GM21529 (cell line): ENCODE results near the gene GPR158.

Experiments used
- ATAC-seq: cut with Tn5 transposase; IDR thresholded peaks from one replicate; pipeline ENCODE4 v1.9.1; 2021; ENCODE audit not compliant: unreplicated experiment

GPR158 gene

DNA sequence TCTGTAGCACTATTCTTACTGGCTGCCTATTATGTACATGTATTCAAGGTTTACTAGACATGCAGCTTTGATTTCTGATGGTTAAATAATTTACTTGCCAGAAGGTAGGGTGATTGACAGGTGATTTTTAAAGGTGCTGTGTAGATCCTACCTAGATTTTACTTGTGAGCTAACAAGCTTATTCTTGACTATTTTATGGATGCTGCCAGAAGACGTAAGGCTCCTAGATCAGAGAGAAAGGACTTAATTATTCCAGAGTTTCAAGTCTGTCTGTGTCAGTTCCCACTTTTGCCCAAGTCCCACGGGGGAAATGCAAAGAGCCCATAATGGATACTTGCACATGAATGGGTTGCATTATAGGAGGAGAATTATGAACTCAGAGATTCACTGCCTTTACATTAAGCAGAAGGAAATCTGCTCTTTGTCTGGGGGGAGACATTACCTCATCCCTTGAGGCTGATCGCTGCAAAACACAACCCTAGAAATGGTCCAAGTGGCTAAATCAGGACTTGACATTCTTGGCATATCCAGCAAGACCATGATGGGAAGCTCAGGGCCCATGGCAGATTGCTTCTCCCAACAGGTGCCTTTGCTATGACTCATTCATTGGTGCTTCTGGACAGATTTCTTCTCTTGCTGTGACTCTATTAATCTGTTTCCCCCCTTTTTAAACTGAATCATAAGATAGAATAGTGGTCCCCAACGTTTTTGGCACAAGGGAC, 32.1 kb downstream of the GPR158 start:
- ATAC-seq = no peak

DNA sequence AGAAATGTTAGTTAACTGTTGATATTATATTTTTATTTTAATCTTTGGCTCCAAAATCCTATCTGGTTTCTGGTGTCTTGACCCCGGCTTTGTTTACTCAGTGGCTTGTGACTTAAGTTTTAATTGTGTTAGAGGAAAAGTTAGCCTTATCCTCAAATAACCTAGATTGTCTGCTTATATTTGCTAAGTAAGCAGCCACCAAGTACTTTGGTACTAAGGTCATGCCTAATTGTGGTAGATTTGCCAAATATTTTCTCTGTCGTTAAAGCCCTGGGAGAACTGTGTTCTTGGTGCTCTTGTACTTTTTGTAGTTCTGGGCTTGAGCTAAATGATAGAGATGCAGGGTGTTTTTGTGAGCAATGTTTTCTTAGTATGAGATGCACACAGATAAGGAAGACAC, 34.8 kb downstream of the GPR158 start:
- no peak for ATAC-seq

DNA sequence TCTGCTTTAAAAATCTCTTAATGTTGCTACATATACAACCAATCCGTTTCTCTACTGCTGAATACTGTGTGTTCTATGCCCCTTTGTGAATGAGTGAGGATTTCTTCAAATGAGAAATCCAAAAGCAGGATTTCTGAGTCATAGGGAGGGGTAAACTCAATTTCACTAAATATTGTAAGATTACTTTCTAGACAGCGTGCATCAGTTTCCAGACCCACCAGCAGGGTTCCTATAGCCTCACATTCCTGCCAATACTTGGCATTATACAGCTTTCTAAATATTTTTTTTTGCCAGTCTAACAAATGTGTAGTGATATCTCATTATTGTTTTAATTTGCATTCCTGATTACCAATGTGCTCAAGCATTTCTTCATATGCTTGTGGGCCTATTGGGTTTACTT, 35.5 kb downstream of the GPR158 start:
- no peak for ATAC-seq

DNA sequence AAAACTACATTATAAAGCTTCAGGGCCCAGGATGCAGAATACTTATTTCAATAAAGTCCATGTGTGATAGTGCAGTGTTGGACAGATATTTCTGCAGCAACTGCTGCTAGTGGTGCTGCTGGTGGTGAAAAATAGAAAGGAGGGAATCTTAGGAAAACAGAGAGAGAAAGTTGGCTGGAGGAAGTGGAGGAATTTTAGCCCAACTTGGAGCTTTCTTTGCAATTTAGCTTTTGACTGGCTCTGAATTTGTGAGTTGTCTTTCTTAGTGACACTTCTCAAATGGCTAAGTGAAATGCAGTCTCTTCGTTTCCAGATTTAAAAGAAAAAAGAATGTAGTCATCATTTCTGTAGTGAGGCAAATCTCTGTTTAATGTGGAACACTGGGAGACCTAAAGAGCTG, 45.4 kb downstream of the GPR158 start:
- no peak for ATAC-seq

DNA sequence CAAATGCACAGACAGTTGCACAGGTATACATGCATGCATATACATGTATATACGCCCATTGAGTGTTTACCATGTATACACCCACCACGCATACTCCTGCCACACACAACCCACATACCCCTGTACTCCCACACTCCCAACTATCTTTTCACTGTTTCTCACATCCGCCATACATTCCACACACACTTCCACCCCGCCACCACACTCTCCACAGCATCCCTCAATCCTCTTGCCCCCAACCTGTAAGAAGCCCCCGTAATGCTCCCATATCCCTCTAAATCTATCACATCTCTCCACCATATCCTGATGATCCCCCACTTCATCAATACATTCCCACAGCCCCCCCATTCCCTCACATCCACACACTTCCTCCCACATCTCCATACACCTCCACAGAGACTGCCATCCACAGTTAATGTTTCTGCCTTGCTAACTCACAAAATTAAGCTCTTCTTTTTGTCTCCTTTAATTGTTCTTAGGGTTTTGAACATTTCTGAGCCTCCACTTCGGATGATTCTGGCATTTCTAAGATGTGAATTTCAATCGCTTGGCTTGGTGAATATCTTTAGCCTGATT, 47.4 kb downstream of the GPR158 start:
- no peak for ATAC-seq

DNA sequence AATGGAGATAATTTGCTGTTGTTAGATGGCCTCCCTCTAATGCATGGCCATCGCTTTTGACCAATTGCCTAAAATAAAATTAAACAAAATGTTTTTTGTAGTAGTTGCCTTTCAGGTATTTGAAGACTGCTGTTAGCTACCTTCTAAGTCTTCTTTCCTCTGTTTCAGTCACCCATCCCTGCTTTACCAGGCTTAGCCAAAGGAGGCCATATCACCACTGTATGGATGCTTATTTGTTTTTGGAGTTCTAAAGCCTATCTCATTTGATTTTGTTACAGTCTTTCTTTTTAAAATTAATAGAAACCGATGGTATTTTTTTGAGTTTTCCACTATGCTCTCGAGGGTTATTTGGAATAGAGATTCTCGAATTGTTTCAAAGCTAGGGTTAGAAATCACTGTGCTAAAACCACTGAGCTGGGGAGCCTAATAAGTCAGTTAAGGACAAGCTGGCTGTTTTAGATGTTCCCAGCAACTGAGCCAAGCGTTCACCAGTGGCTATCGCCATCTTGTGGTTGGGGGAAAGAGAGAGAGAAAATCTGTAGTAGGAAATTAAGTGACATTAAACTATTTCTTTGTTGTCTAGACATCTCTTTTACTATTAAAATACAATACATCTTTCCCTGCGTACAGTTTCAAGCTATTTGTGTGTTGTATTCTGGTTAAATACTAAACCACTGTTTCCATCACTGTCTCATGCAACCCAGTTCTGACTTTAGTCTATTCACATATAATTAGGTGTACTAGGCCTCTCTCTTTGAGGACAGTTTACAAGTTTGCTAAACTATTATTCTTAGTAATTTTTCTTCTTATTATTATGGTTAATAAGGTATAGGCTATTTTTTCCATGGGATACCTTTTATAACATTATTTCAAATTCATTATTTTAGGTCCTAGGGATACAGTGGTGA, 52.2 kb downstream of the GPR158 start:
- no peak for ATAC-seq

DNA sequence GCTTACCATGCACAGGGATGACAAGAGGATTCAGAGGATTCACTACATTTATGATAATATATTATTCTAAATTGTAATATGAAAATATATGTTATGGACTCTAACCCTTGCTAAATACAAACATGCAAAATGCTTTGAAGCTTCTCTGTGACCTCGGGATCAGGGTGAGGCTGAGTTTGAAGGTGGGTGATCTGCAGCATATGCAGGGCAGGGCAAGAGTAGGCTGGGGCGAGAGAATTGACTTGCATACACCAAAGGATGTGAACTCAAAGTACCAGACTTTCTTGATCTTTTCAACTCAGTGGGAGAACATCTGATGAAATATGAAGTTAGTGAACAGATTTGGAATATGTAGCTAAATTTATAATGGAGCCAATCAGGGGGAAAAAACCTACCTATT, 57.0 kb downstream of the GPR158 start:
- no peak for ATAC-seq

DNA sequence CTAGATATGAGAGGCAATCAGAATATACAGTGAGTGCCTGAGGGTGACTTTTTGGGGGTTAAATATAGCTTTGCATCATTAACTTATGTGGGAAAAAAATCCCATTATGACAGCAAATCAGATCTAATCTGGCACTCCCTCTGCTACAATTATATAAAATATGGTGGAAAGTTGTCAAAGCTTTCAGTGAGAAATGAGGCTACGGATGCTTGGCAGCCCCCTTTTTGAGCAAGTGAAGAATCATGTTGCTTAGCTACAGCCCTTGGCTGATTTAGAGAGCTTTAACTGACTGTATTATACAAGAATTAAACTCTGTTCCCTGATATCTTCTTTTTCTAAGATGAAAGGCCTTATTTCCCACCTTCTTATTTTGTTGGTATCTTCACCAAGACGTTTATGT, 57.4 kb downstream of the GPR158 start:
- no peak for ATAC-seq

DNA sequence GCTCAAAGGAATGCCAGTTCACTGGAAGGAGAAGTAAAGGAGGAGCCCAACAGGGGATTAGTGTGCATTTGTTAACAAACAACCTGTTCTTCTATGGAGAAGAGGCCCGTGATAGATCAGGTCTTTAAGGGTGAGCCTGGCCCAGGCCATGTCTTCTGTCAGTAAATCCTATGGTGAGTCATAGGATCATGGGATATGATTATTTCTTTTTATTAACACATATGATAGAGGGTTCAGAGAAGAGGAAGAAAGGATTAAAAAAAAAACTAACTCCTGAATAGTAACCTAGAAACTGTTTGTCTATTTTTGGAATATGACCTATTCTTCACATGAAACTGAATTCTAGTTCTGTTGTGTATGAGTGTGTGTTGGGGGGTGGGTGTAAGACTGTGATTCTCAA, 70.4 kb downstream of the GPR158 start:
- no peak for ATAC-seq

DNA sequence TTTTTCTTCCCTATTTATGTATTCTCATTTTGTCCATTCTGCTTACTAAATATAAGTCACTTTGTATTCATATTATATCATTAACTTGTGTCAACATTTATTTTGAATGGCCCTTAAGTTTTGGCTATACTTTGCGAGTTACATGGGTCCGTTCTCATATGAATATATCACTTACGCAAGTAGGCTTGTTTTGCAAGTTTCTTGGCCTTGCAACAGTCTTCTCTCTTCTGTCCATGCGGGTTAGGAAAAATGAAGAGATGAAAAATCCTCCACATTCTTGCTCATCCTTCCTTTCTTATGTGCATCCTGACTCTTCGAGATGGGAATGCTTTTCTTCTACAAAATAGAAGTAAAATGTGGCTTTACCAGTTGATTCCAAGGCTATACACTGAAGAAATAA, 82.8 kb downstream of the GPR158 start:
- no peak for ATAC-seq

DNA sequence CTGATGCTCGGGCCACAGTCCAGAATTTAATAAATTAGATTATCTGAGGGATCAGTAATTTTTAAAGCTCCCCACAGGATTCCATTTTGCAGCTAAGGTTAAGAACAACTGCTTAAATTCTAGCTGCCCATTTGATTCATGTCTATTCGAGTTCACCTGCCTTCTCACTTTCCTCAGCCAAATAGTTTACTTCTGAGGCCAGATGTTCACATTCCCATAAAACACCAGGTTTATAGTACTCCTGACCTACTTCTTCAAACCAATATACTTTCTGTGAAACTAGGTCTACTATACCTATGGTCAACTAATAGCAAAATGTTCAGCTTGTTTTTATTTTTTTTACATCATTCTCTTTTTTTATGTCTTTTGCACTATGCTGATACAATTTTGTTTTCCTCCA, 86.3 kb downstream of the GPR158 start:
- ATAC-seq = no peak

DNA sequence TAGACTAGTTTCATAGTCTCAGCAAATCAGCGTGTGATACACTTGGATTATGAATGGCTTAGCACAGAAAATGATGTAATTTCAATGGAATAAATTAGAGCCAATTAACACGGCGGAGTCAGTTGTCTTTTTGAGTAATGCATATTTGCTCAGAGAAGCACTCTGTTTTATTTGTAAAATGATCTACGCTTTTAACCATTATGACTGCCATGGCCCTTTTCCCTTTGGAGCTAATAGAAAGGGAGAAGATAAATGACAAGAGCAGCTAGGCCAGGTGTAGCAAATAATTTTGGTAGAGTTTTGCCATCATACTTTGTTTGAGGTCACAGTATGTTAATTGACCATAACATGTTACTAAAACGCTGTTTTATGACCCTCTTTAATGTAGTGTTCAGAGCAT, 86.8 kb downstream of the GPR158 start:
- ATAC-seq = no peak

DNA sequence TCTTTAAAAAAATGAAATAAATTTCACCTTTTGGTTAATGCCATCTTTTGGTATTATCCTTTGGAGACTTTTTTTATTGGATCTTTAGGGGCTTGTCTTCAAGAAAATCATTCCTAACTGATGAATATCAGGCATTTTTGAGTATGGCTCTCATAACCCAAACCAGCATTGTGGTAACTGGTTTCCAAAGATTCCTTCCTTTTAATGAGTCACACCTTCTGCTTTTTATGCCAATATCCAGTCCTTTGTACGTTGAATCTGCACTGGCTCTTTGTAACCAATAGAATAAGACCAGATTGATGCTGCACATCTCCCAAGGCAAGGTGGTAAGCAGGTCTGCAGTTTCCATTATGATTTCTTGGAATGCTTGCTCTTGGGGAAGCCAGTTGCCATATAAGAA, 89.1 kb downstream of the GPR158 start:
- no peak for ATAC-seq

DNA sequence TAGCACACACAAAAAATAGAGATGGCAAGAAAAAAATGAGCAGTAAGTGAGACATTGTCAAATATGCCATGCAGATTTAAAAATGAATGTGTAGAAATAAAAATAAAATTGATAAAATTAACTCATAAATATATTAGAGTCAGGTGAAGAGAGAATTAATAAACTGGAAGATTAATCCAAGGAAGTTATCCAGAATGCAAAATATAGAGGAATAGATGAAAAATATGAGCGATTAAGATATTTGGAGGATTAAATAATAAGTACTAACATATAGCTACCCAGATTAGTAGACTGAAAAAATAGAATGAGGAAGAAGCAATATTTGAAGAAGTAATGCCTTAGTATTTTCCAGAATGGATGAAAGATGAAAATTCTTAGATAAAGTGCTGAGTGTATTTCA, 103.4 kb downstream of the GPR158 start:
- ATAC-seq = no peak

DNA sequence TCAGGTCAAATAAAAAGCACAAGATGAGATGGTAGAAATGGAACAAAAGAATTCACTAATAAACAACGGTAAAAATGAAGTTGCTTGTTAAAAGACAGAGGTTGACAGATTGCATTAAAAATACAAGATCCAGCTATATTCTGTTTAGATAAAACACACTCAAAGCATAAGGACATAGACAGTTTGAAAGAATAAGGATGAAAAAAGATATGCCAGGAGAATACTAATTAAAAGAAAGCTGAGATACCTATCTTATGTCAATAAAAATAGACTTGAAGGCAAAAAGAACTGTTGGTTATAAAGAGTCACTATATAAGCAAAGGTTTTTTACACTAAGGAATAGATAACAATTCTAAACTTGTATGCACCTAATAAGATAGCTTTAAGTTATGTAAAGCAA, 105.3 kb downstream of the GPR158 start:
- ATAC-seq = no peak

DNA sequence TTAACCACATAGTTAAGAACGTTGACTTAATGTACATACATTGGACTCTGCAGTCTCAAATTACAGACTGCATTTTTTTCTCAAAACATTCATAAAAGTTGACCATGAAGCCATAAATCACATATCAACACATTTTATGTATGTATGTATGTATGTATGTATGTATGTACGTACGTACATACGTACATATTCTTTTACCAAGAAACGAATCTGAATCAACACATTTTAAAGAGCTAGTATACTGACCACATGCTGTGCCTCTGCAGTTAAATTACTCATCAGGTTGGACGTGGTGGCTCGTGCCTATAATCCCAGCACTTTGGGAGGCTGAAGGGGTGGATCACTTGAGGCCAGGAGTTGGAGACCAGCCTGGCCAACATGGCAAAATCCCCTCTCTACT, 105.8 kb downstream of the GPR158 start:
- no peak for ATAC-seq

DNA sequence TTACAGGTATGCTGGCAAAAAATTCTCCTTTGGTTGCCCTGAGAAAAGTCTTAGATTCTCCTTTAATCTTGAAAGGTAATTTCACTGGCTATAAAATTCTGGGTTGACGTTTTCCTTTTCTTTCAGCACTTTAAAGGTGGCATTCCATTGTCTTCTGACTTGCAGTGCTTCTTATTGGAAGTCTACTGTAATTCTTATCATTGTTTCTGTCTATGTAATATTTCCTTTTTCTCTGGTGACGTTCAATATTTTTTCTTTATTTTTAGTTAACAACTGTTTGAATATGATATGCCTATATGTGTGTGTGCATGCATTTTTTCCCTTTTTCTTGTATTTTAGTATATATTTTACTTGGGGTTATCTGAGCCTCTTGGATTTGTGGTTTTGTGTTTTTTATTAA, 111.0 kb downstream of the GPR158 start:
- no peak for ATAC-seq

DNA sequence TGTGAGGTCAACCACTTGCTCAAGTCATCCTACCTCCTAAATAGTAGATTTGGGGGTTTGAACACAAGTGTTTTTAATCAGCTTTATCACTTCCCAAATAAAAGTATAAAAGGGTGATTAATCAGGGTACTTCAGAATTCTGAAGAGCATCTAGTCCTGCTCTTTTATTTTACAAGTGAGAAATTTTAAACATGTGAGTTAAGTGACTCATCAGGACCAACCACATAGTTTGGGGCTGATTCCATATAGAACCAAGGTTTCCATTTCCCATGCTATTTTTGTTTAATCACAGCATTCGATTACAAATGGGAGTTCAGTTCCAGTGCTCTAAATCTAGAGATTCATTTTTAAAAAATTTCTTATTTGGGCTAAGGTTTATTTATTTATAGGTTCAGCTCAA, 113.4 kb downstream of the GPR158 start:
- ATAC-seq = no peak

DNA sequence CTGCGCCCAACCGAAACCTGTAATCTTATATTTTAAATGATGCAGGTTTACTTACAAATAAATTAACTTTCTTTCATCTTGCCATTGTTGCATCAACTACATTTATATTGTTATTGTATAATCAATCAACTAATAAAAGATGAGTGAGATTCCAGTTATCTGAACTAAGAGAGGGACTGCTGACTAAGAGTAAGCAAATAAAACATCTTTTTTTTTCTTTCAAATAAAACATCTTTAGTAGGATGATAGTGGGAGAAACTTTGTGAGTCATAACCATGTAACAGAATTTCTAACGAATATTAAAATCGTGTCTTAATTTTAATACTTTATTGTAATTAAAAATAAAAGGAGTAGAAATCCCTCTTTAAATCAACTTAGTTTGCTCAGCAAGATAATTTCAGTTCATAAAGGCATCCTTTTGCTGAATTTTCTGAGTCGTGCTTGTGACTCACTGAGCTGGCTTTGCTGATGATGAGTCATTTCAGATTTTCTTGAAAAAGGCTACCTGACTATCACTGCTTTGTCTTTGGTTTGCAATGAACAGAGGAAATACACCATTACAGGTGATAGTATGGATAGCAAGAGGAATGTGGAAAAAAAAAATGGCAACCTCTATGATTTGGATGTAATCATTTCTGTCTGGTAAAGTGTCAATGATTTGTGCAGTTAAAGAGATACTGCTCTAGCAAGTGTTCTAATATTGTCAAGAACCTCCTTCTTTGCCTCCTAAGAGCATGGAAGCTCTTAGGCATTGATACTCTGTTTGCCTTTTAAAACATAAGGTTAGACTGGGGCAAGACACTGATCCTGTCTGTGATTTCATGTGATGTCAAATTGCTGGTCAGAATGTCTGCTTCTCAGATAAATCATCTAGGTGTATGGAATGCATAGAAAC, 119.5 kb downstream of the GPR158 start:
- ATAC-seq = no peak

DNA sequence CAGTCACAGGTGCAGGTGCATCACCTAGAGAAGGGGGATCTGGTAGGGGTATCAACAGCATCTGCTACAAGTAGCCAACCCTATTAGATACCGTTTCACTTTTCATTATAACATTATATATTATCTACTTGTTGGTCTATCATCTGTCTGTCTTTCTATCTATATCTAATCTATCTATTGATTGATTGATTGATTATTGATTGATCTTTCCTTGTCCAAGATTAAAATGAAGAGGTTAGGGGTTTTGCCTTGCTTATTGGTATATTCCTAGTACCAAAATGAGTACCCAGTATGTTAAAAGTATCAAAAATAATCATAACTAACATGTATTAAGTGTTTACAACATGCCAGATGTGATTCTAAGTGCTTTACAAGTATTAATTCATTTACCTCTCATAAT, 121.5 kb downstream of the GPR158 start:
- no peak for ATAC-seq

DNA sequence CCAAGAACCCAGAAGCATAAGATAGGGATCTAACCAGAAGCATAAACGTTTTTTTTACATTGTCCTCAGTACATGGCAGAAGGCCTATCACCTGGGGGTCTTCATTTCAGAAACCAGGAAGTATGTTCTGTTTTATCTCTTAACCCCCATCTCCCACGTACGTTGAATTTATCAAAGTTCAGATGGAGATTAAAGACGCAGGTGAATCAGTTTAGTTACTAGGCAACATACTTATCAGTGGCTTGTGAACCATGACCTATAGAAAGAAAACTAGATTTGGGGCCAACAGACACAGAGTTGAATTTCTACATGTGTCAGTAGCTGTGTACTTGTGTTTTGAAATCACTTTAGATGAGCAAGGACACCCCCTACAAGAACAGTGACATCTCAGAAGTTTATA, 122.7 kb downstream of the GPR158 start:
- ATAC-seq = no peak
